A673 (cell line): Measurements from ENCODE around the gene TSPYL1. TPM values are rescaled to one million over a fixed set of nuclear protein-coding genes. Genes with fewer than 3 reads are reported as not detected.
"Not testable (repeated sequence)": the region's sequence is repeated elsewhere in the genome, so short reads cannot be mapped to it uniquely, and the experiment has no call there.

Experiments
- BruUV-seq: library from RNA; stranded (reverse); fragments of 400-500 nt; replicated peaks from 2 replicates; lab custom pipeline; 2021; lab: Mats Ljungman, UMichigan
- CTCF ChIA-PET: fragments of 300-600 bp; sonication (Branson Sonifier 250); formaldehyde crosslinking; loops from one replicate; lab custom pipeline; 2022; ENCODE audit warnings: antibody characterized with exemption; lab: Charles Lee
- POLR2A ChIA-PET: fragments of 300-600 bp; sonication (Branson Sonifier 250); formaldehyde crosslinking; loops from one replicate; lab custom pipeline; 2022; ENCODE audit warnings: antibody characterized with exemption; ENCODE audit not compliant: low non-redundant PET; lab: Charles Lee
- DNase-seq: peaks from one replicate; pipeline ENCODE4 v3.0.0-alpha.2; 2015; ENCODE audit warnings: low spot score
- H3K27ac ChIP-seq: fragments of 200-600 bp; sonication (generic); 2 replicates; pipeline ENCODE4 v1.5.1; 2016; ENCODE audit warnings: mixed run types, low read depth, mild to moderate bottlenecking, mixed read lengths, antibody characterized with exemption, low read length; ENCODE audit not compliant: poor library complexity, severe bottlenecking
- H3K27me3 ChIP-seq: fragments of 200-600 bp; sonication (generic); replicated peaks from 2 replicates; pipeline ENCODE4 v1.6.1; 2017; ENCODE audit warnings: mixed run types, low read depth, mild to moderate bottlenecking, mixed read lengths, antibody characterized with exemption, low read length; ENCODE audit not compliant: insufficient read depth, poor library complexity
- H3K36me3 ChIP-seq: fragments of 200-600 bp; sonication (generic); 2 replicates; pipeline ENCODE4 v1.6.1; 2016; ENCODE audit warnings: mixed run types, mild to moderate bottlenecking, mixed read lengths, antibody characterized with exemption, low read length; ENCODE audit not compliant: insufficient read depth, poor library complexity, severe bottlenecking
- H3K4me1 ChIP-seq: fragments of 200-600 bp; sonication (generic); 2 replicates; pipeline ENCODE4 v1.6.1; 2017; ENCODE audit warnings: mixed run types, mild to moderate bottlenecking, mixed read lengths, antibody characterized with exemption, low read length; ENCODE audit not compliant: insufficient read depth, poor library complexity, severe bottlenecking
- H3K4me3 ChIP-seq: fragments of 200-600 bp; sonication (generic); 2 replicates; pipeline ENCODE4 v1.5.1; 2016; ENCODE audit warnings: low read depth, mixed run types, mild to moderate bottlenecking, mixed read lengths, low read length; ENCODE audit not compliant: poor library complexity, severe bottlenecking
- H3K9me3 ChIP-seq: fragments of 200-600 bp; sonication (generic); 2 replicates; pipeline ENCODE4 v1.6.1; 2016; ENCODE audit warnings: mixed run types, low read depth, mild to moderate bottlenecking, mixed read lengths, antibody characterized with exemption, low read length; ENCODE audit not compliant: poor library complexity, severe bottlenecking
- CTCF ChIP-seq: fragments of 300-800, 200-600 bp; sonication (generic); conservative IDR thresholded peaks from 2 replicates; pipeline ENCODE4 v1.5.1; 2017; ENCODE audit warnings: low read depth, mild to moderate bottlenecking, antibody characterized with exemption, low read length, moderate library complexity, mixed read lengths
- EZH2 ChIP-seq: fragments of 200-600 bp; sonication (generic); IDR thresholded peaks from 2 replicates; pipeline ENCODE4 v1.6.1; 2017; ENCODE audit warnings: borderline replicate concordance, low read depth, mild to moderate bottlenecking, mixed read lengths, antibody characterized with exemption, low read length; ENCODE audit not compliant: poor library complexity, severe bottlenecking
- intact Hi-C: fragments of 100-400 bp; cut with micrococcal nuclease; formaldehyde crosslinking; loops from one replicate; pipeline ENCODE4 v1.10.0; 2022; ENCODE audit not compliant: unreplicated experiment
- total RNA-seq: library from RNA; stranded (reverse); gene quantifications from 2 replicates; pipeline ENCODE4 v1.2.3, GENCODE V29; 2021

The TSPYL1 gene
- total RNA-seq, 1 experiment from 2014 or later = 41.1 TPM

DNA sequence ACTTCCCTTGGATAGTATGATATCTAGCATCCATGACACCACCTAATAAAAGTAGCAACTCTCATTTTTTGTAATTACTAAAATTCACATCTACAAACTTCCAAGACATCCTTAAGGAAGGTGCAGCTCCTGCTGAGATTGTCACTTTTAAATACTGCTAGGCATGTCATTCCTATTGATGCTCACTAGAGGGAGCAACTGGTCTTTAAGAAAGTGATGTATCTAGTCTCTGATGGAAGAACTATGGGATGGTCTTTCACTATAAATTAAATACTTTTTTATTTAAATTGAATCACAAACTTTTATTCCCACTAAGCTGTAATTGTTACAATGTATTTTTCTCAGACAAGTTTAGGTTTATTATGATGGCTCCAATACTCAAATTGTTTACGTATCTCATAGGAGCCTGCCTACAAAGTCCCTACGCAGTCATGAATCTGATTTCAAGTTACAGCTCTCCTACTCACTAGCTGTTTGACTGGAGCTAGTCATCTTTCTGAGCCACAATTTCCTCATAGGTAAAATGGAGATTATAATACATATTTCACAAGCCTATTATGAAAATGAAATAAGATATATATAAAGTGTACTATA is 8.1 kb upstream of the TSPYL1 start:
- ChIA-PET CTCF (interaction anchor here (0.6 to 2.2 kb wide), 7 partner anchors 19 to 574 kb away, joined by 3 to 17 read pairs (median 7); no protein-coding TSS in a partner anchor), POLR2A (no interaction called here)
- DNase-seq = peak; percentile 58
- Histone ChIP-seq H3K9me3 (no peaks in the 10 kb centered on the region), H3K27me3 (no peaks in the 10 kb centered on the region), H3K4me1 (no peaks in the 10 kb centered on the region), H3K27ac (no peak overlapping the region), H3K4me3 (no peak overlapping the region), H3K36me3 (no peaks in the 10 kb centered on the region)
- BruUV-seq = no TSS peak
- peak; percentile 90 for TF ChIP-seq CTCF
- no peak for TF ChIP-seq EZH2
- intact Hi-C loops = loop anchor here (1.0 to 10.0 kb wide), 4 partner anchors 147 to 274 kb away; no protein-coding TSS in a partner anchor

GRCh38 chr6:116286773-116287358 is 7.1 kb upstream of the TSPYL1 start:
- no peaks in the 10 kb centered on the region for H3K36me3 ChIP-seq
- H3K9me3 ChIP-seq = no peaks in the 10 kb centered on the region
- DNase-seq = no peak
- H3K4me1 ChIP-seq = no peaks in the 10 kb centered on the region
- TF ChIP-seq CTCF (no peak), EZH2 (no peak)
- ChIA-PET POLR2A (no interaction called here), CTCF (interaction anchor here (0.6 to 2.2 kb wide), 7 partner anchors 18 to 575 kb away, joined by 3 to 17 read pairs (median 7); no protein-coding TSS in a partner anchor)
- H3K27ac ChIP-seq = no peak overlapping the region
- H3K4me3 ChIP-seq = no peak overlapping the region
- intact Hi-C loops = loop anchor here (1.0 to 10.0 kb wide), 4 partner anchors 148 to 274 kb away; no protein-coding TSS in a partner anchor
- H3K27me3 ChIP-seq = no peaks in the 10 kb centered on the region
- BruUV-seq = no TSS peak

DNA sequence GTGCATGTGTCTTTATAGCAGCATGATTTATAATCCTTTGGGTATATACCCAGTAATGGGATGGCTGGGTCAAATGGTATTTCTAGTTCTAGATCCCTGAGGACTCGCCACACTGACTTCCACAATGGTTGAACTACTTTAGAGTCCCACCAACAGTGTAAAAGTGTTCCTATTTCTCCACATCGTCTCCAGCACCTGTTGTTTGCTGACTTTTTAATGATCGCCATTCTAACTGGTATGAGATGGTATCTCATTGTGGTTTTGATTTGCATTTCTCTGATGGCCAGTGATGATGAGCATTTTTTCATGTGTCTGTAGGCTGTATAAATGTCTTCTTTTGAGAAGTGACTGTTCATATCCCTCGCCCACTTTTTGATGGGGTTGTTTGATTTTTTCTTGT is 5.3 kb upstream of the TSPYL1 start:
- H3K4me1 ChIP-seq, H3K27ac ChIP-seq, CTCF ChIA-PET, H3K27me3 ChIP-seq, H3K9me3 ChIP-seq, BruUV-seq, H3K4me3 ChIP-seq, DNase-seq, POLR2A ChIA-PET, H3K36me3 ChIP-seq: not testable (repeated sequence)
- intact Hi-C loops = loop anchor here (10.0 kb wide), 1 partner anchor 150 kb away; no protein-coding TSS in a partner anchor
